T-helper 17 cell (primary cell): ENCODE measurements around the gene ZNRF2. TPM values are rescaled to one million over a fixed set of nuclear protein-coding genes. Genes with fewer than 3 reads are reported as not detected.
"Not testable (repeated sequence)": the region's sequence is repeated elsewhere in the genome, so short reads cannot be mapped to it uniquely, and the experiment has no call there.

Experiments used
- ATAC-seq: fragments of 150-1000 bp; cut with Tn5 transposase; 2 replicates; pipeline ENCODE4 v1.10.0; 2021; ENCODE audit warnings: mild to moderate bottlenecking, moderate library complexity
- DNase-seq, 3 donors: peaks; one replicate each; pipeline versions ENCODE4 v3.0.0 to v3.0.0-alpha.2; 2020 to 2021
- H3K9me3 ChIP-seq: one replicate; pipeline ENCODE4 v1.7.0; 2013; ENCODE audit warnings: low read length, mild to moderate bottlenecking; ENCODE audit not compliant: control insufficient read depth, poor library complexity, severe bottlenecking
- H3K27ac Mint-ChIP-seq: one replicate; pipeline ENCODE4 v1.8.0; 2022; ENCODE audit warnings: mild to moderate bottlenecking, moderate library complexity, mixed read lengths
- H3K27me3 Mint-ChIP-seq: one replicate; pipeline ENCODE4 v1.8.0; 2022; ENCODE audit warnings: mixed read lengths
- H3K36me3 Mint-ChIP-seq: one replicate; pipeline ENCODE4 v1.8.0; 2022; ENCODE audit warnings: low read depth, mixed read lengths
- H3K4me1 Mint-ChIP-seq: one replicate; pipeline ENCODE4 v1.8.0; 2022; ENCODE audit warnings: mild to moderate bottlenecking, mixed read lengths
- H3K4me3 Mint-ChIP-seq: one replicate; pipeline ENCODE4 v1.8.0; 2022; ENCODE audit warnings: mild to moderate bottlenecking, moderate library complexity, mixed read lengths
- total RNA-seq, 4 donors: library from RNA in 2 of 4; stranded (reverse) in 2 of 4; gene quantifications; one replicate each; pipeline ENCODE4 v1.2.3 and lab custom pipeline; 2022 to 2026

ZNRF2 gene
- total RNA-seq, 2 donors from 2014 or later: 26.8 to 31.6 TPM

DNA sequence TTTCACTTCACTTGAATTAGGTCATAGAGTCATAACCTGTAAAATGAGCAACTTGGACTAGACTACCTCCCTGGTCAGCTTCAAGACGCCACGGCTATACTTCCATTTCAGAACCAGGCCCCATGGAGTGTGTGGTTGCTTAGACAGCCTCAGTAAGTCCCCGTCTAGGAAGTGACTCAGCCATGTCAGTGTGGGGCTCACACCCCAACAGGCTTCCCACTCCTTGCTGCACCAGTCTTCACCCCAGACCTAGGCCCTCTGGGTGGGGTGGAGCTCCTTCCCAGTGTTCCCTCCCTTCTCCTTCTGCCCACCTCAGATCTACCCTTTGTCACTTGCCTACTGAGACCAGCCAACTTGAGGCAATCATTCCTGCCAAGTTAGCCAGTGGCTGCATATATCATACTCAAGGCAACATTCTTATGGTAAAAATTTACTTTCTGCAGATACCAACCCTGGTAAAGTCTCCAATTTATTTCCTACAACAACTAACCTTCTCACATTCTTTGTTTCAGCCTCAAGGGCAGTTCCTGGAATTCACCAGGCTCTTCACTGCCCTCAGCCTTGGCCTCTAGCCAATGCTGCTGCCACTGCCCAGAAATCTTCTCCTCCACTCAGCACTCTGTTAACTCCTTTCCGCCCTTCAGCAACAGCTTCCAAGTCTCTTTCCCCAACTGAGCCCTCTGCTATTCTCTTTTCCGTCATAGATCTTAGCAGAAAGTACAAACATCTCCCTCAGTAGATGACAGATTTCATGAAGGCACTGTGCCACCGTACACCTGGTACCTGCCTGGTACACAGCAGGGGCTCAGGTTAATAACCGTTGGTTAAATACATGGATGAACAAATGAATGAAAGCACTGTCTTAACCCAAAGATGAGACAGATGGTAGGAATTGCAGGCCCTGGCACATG, 31.3 kb upstream of the ZNRF2 start:
- no peak overlapping the region for H3K4me3 Mint-ChIP-seq
- no peaks in the 10 kb centered on the region for H3K9me3 ChIP-seq
- DNase-seq (no peak), ATAC-seq (no peak)
- peaks cover 24% of the 10 kb centered on the region for H3K4me1 Mint-ChIP-seq
- H3K27me3 Mint-ChIP-seq: no peaks in the 10 kb centered on the region
- peaks cover 6% of the 10 kb centered on the region for H3K36me3 Mint-ChIP-seq
- no peak overlapping the region for H3K27ac Mint-ChIP-seq

- ATAC-seq: no peak
- Mint-ChIP-seq H3K27me3 (no peaks in the 10 kb centered on the region), H3K4me1 (peaks cover 21% of the 10 kb centered on the region), H3K4me3 (no peak overlapping the region), H3K27ac (no peak overlapping the region), H3K36me3 (peaks cover 6% of the 10 kb centered on the region)
- no peaks in the 10 kb centered on the region for H3K9me3 ChIP-seq
- no peak for DNase-seq
These were observed 30.6 kb upstream of the ZNRF2 start for GRCh38 chr7:30253796-30254165.

DNA sequence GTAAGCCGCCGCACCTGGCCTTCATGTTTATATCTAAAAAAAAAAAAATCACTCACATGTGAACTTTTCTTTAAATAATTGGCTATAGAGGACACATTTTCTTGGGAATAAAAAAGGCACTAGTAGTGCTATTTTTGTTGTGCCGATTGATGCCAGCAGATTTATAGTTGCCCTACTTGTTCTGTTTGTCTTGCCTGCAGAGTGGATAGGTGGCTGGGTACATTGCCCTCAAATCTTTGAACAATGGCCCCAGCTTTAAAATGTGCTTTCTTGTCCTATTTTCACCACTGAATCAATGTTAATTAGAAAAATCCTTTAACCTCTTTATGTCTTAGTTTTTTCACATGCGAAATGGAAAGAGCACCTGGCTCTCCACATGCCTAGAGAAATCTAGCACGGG, 30.1 kb upstream of the ZNRF2 start:
- H3K27me3 Mint-ChIP-seq: no peaks in the 10 kb centered on the region
- ATAC-seq: no peak
- peaks cover 6% of the 10 kb centered on the region for H3K36me3 Mint-ChIP-seq
- DNase-seq: no peak
- no peaks in the 10 kb centered on the region for H3K9me3 ChIP-seq
- H3K4me3 Mint-ChIP-seq: no peak overlapping the region
- no peak overlapping the region for H3K27ac Mint-ChIP-seq
- peaks cover 21% of the 10 kb centered on the region for H3K4me1 Mint-ChIP-seq

- H3K9me3 ChIP-seq: no peaks in the 10 kb centered on the region
- peaks cover 6% of the 10 kb centered on the region for H3K36me3 Mint-ChIP-seq
- ATAC-seq: no peak
- peaks cover 17% of the 10 kb centered on the region for H3K4me1 Mint-ChIP-seq
- H3K4me3 Mint-ChIP-seq: no peak overlapping the region
- no peak overlapping the region for H3K27ac Mint-ChIP-seq
- no peak for DNase-seq
- H3K27me3 Mint-ChIP-seq: no peaks in the 10 kb centered on the region
These were observed 29.7 kb upstream of the ZNRF2 start for GRCh38 chr7:30254717-30255063.

DNA sequence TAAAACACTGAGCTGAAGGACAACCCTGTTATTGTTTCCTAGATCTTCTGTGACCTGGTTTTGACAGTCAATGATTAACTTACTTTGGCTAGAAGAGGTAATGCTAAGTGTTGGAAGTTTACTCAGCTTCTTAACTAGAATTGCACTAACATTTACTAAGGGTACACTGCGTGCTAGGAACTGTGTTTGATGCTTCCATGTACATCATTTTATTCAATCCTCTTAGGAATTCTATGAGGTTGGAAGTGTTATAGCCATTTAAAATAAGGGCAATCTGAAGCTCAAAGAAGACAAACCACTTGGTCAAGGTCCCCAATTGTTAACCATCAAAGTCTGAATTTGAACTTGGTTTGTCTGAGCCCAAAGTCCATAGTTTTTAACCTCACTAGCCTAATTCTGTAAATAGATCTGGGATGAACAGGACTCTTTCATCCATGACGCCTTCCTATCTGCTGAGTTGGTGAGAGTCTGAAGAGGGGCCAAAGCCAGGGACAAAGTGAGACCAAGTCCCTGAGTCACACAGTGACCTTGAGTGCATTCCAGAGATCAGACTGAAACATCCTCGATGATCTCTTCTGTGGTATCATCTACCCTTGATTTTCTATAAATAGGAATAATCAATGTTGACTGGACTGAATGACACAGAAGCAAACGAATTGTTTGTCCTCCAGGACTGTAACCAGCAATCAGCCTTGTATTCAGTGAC, 29.2 kb upstream of the ZNRF2 start:
- Mint-ChIP-seq H3K4me3 (no peak overlapping the region), H3K4me1 (peaks cover 14% of the 10 kb centered on the region), H3K27me3 (no peaks in the 10 kb centered on the region), H3K36me3 (peaks cover 6% of the 10 kb centered on the region), H3K27ac (peak overlapping the region; percentile 34)
- ATAC-seq (no peak), DNase-seq (no peak)
- H3K9me3 ChIP-seq: no peaks in the 10 kb centered on the region

DNA sequence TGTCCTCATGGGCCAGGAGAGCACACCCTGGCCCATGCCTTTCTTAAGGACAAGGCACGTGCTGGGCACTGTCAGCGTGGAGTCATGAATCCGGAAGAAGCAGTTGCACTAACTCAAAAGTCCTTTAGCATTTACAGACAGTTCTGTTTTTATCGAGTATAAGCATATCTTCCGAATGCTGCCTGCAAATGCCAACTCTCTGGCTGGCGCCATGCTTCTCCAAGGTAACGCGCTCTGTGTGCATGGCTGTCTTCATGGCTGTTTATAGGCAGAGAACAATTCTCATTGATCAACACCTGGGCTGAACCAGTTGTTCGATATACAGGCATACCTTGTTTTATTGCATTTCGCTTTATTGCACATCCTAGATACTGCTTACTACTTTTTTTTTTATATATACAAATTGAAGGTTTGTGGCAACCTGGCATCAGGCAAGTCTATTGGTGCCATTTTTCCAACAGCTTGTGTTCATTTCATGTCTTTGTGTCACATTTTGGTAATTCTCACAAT, 28.0 kb upstream of the ZNRF2 start:
- Mint-ChIP-seq H3K4me1 (peaks cover 9% of the 10 kb centered on the region), H3K36me3 (peaks cover 6% of the 10 kb centered on the region), H3K27me3 (no peaks in the 10 kb centered on the region), H3K27ac (peak overlapping the region; percentile 34), H3K4me3 (no peak overlapping the region)
- H3K9me3 ChIP-seq: no peaks in the 10 kb centered on the region
- ATAC-seq (no peak), DNase-seq (no peak)

DNA sequence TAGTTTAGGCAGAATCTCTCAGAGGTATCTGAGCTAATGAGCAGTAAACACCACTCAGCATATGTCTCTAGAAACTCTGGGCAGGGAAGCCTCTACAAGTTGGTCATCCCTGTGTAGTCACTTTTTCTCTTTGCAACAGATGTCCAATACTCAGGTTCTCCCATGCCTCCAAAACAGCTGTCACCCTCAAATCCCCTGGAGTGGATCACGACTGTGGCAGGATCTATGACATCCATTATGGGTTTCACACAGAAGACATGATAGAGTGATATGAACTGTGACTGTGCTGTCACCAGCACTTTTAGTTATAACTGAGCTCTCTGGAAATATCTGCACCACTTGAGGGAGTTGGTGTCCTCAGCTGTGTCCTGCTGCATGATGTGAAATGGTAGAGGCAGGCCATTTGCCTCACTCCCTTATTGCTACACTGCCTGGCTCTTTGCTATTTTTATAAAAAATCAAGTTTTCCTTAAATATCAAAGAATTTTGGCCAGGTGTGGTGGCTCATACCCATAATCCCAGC, 24.1 kb upstream of the ZNRF2 start:
- H3K27ac Mint-ChIP-seq: no peak overlapping the region
- H3K4me1 Mint-ChIP-seq: no peaks in the 10 kb centered on the region
- peaks cover 4% of the 10 kb centered on the region for H3K27me3 Mint-ChIP-seq
- ATAC-seq: no peak
- H3K36me3 Mint-ChIP-seq: no peaks in the 10 kb centered on the region
- no peak for DNase-seq
- H3K4me3 Mint-ChIP-seq: no peak overlapping the region
- H3K9me3 ChIP-seq: no peaks in the 10 kb centered on the region

DNA sequence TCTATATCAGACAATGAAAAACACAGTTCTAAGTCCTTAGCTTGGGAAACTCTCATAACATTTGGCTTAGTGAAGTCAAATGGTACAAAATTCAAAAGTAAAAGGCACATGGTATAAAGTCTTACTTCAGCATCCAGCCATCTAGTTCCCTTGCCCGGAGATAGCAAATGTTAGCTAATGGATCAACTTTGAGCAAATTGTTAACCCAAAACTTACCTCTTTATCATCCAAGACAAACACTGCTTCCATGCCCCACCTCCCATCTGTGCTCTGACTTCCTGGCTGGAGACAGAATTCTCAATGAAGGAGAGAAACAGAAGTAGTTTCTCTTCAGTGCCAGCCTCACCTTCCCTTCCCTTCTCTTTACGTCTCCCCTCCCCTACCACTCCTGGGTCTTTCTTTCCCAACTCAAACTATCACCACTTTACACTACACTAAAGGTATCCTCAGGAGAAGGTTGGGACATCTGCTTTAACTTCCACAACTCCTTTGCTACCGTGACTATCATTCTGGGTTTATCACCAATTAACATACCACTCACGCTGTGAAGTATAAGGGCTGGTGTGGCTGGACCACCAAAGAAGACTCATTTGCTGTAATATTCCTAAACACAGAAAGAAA, 21.2 kb upstream of the ZNRF2 start:
- Mint-ChIP-seq H3K36me3 (no peaks in the 10 kb centered on the region), H3K27me3 (peaks cover 4% of the 10 kb centered on the region)

DNA sequence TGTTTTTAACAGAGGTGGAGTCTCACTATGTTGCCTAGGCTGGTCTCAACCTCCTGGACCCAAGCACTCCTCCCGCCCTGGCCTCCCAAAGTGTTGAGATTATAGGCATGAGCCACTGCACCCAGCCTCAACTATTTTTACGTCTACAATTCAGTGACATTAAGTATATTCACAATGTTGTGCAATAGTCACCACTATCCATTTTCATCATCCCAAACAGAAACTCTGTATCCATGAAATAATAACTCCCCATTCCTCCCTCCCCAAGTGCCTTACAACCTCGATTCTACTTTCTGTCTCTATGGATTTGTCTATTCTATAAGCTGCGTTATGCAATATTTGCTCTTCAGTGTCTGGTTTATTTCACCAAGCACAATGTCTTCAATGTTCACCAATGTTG, 20.3 kb upstream of the ZNRF2 start:
- peaks cover 3% of the 10 kb centered on the region for H3K4me1 Mint-ChIP-seq
- no peaks in the 10 kb centered on the region for H3K36me3 Mint-ChIP-seq
- DNase-seq (no peak), ATAC-seq (no peak)
- no peak overlapping the region for H3K27ac Mint-ChIP-seq
- H3K27me3 Mint-ChIP-seq: peaks cover 4% of the 10 kb centered on the region
- no peaks in the 10 kb centered on the region for H3K9me3 ChIP-seq
- H3K4me3 Mint-ChIP-seq: no peak overlapping the region

More for the DNA sequence above, 21.2 kb upstream of the ZNRF2 start:
- H3K4me3 Mint-ChIP-seq: no peak overlapping the region
- H3K4me1 Mint-ChIP-seq: peaks cover 3% of the 10 kb centered on the region
- H3K27ac Mint-ChIP-seq: no peak overlapping the region
- H3K9me3 ChIP-seq: no peaks in the 10 kb centered on the region
- DNase-seq (no peak), ATAC-seq (no peak)

- not testable (repeated sequence) for H3K27me3 Mint-ChIP-seq, H3K4me3 Mint-ChIP-seq, ATAC-seq, DNase-seq, H3K9me3 ChIP-seq, H3K36me3 Mint-ChIP-seq, H3K4me1 Mint-ChIP-seq, H3K27ac Mint-ChIP-seq
These were observed 19.2 kb upstream of the ZNRF2 start for GRCh38 chr7:30265189-30265588.

DNA sequence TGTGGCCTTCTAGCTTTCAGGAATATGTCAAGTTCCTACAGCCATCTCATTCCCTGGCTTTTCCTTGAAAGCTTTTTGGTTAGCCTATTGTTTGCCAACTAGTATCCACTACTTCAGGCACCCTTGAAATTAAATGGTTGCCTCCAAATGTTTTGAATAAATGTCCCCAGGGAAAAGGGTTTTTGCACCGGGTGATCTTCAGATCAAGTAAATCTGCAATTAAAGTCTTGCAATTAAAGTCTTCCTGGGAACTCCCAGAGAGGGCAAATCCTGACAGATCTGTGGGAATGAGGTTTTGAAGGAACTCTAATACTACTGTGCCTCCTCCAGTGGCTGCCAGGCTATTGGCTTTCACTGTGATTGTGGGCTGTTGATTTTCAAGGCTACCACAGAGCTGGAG, 17.7 kb upstream of the ZNRF2 start:
- no peaks in the 10 kb centered on the region for H3K9me3 ChIP-seq
- Mint-ChIP-seq H3K27ac (no peak overlapping the region), H3K27me3 (peaks cover 4% of the 10 kb centered on the region), H3K4me3 (no peak overlapping the region), H3K4me1 (peaks cover 3% of the 10 kb centered on the region), H3K36me3 (no peaks in the 10 kb centered on the region)
- ATAC-seq: no peak
- DNase-seq: no peak

GRCh38 chr7:30268586-30268985, 15.8 kb upstream of the ZNRF2 start:
- Mint-ChIP-seq H3K27me3 (peaks cover 4% of the 10 kb centered on the region), H3K36me3 (no peaks in the 10 kb centered on the region), H3K4me1 (peaks cover 3% of the 10 kb centered on the region), H3K4me3 (no peak overlapping the region), H3K27ac (no peak overlapping the region)
- DNase-seq: no peak
- H3K9me3 ChIP-seq: no peaks in the 10 kb centered on the region
- no peak for ATAC-seq

- no peaks in the 10 kb centered on the region for H3K9me3 ChIP-seq
- Mint-ChIP-seq H3K27ac (no peak overlapping the region), H3K36me3 (no peaks in the 10 kb centered on the region), H3K4me3 (no peak overlapping the region), H3K27me3 (peaks cover 4% of the 10 kb centered on the region), H3K4me1 (peaks cover 3% of the 10 kb centered on the region)
- DNase-seq: no peak
- ATAC-seq: no peak
These were observed 14.9 kb upstream of the ZNRF2 start for GRCh38 chr7:30269490-30269889.
